Mesothelial cell of epicardium (in vitro differentiated cells): ENCODE data around the gene RPL23. TPM values are rescaled to one million over a fixed set of nuclear protein-coding genes. Genes with fewer than 3 reads are reported as not detected.

ENCODE experiments used
- DNase-seq, 2 experiments: peaks; one replicate each; pipeline ENCODE4 v3.0.0; 2021; ENCODE audit warnings: low spot score in 2 of 2; ENCODE audit not compliant: unreplicated experiment in 2 of 2
- H3K27ac Mint-ChIP-seq: 2 replicates; pipeline ENCODE4 v1.8.0; 2021; ENCODE audit warnings: mixed read lengths
- H3K27me3 Mint-ChIP-seq: 2 replicates; pipeline ENCODE4 v1.8.0; 2021; ENCODE audit warnings: low read depth, mixed read lengths
- H3K36me3 Mint-ChIP-seq: 2 replicates; pipeline ENCODE4 v1.8.0; 2021; ENCODE audit warnings: mixed read lengths
- H3K4me1 Mint-ChIP-seq: 2 replicates; pipeline ENCODE4 v1.8.0; 2021; ENCODE audit warnings: mixed read lengths
- H3K4me3 Mint-ChIP-seq: 2 replicates; pipeline ENCODE4 v1.8.0; 2021; ENCODE audit warnings: mild to moderate bottlenecking, moderate library complexity, mixed read lengths
- H3K9me3 Mint-ChIP-seq: 2 replicates; pipeline ENCODE4 v1.8.0; 2021; ENCODE audit warnings: mixed read lengths
- total RNA-seq: library from RNA; stranded (reverse); gene quantifications from 3 replicates; pipeline ENCODE4 v1.2.1, GENCODE V29; 2021
- TF ChIP-seq, protein P1 (sequence below): fragments of 200-600 bp; sonication (generic); IDR thresholded peaks from one replicate; pipeline ENCODE4 v1.5.0; 2021; ENCODE audit warnings: antibody characterized with exemption; ENCODE audit not compliant: unreplicated experiment

RPL23 gene
- total RNA-seq, 1 donor from 2014 or later: 1,597 TPM

DNA sequence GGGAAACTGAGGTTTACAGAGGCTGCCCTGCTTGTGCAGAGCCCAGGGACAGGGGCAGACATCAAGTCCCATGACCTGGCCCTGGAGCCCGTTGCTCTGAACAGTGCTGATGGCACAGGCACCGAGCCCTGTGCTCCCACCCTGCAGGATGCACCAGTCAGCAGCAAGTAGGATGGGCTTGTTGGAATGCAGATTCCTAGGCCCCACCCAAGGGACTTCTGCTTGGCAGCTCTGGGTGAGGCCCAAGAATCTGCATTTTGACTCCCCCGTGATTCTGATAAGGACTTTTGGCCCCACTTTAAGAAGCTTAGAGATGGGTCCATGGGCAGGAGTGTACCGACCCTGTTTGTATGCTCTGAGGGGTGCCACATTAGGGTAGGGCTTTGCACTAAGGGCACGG is 39.6 kb upstream of the RPL23 start:
- H3K36me3 Mint-ChIP-seq: peaks cover 27% of the 10 kb centered on the region
- TF ChIP-seq, protein P1, sequence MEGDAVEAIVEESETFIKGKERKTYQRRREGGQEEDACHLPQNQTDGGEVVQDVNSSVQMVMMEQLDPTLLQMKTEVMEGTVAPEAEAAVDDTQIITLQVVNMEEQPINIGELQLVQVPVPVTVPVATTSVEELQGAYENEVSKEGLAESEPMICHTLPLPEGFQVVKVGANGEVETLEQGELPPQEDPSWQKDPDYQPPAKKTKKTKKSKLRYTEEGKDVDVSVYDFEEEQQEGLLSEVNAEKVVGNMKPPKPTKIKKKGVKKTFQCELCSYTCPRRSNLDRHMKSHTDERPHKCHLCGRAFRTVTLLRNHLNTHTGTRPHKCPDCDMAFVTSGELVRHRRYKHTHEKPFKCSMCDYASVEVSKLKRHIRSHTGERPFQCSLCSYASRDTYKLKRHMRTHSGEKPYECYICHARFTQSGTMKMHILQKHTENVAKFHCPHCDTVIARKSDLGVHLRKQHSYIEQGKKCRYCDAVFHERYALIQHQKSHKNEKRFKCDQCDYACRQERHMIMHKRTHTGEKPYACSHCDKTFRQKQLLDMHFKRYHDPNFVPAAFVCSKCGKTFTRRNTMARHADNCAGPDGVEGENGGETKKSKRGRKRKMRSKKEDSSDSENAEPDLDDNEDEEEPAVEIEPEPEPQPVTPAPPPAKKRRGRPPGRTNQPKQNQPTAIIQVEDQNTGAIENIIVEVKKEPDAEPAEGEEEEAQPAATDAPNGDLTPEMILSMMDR: no peak
- no peak overlapping the region for H3K4me3 Mint-ChIP-seq
- no peaks in the 10 kb centered on the region for H3K27me3 Mint-ChIP-seq
- no peak for DNase-seq
- no peak overlapping the region for H3K27ac Mint-ChIP-seq
- H3K4me1 Mint-ChIP-seq: no peaks in the 10 kb centered on the region
- no peaks in the 10 kb centered on the region for H3K9me3 Mint-ChIP-seq

GRCh38 chr17:38892620-38893019 is 39.1 kb upstream of the RPL23 start:
- H3K36me3 Mint-ChIP-seq: peaks cover 24% of the 10 kb centered on the region
- H3K27ac Mint-ChIP-seq: no peak overlapping the region
- H3K4me3 Mint-ChIP-seq: no peak overlapping the region
- no peaks in the 10 kb centered on the region for H3K4me1 Mint-ChIP-seq
- TF ChIP-seq, protein P1: no peak
- H3K9me3 Mint-ChIP-seq: no peaks in the 10 kb centered on the region
- no peak for DNase-seq
- no peaks in the 10 kb centered on the region for H3K27me3 Mint-ChIP-seq

- H3K9me3 Mint-ChIP-seq: no peaks in the 10 kb centered on the region
- no peak overlapping the region for H3K4me3 Mint-ChIP-seq
- no peak for DNase-seq
- no peak overlapping the region for H3K27ac Mint-ChIP-seq
- H3K4me1 Mint-ChIP-seq: no peaks in the 10 kb centered on the region
- TF ChIP-seq, protein P1: no peak
- no peaks in the 10 kb centered on the region for H3K27me3 Mint-ChIP-seq
- H3K36me3 Mint-ChIP-seq: peaks cover 24% of the 10 kb centered on the region
Observed at GRCh38 chr17:38892083-38892482, 38.6 kb upstream of the RPL23 start.

DNA sequence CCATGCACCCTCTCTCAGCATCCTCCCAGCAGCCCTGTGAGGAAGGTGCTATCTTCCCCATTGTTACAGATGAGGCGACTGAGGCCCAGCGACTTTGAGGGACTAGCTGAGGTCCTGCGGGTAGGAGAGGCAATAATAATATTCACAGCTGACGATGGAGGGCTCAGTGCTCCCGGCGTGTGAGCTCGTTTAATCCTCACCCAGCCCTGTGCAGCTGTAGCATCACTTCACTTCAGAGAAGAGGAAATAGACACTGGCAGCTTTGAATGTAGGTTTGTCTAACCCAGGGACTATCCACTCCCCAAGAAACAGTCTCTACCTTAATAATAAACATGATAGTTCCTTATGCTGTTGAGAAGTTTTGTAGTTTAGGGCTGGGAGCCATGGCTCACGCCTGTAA is 37.9 kb upstream of the RPL23 start:
- peaks cover 2% of the 10 kb centered on the region for H3K4me1 Mint-ChIP-seq
- TF ChIP-seq, protein P1: no peak
- DNase-seq: no peak
- H3K27ac Mint-ChIP-seq: no peak overlapping the region
- no peaks in the 10 kb centered on the region for H3K27me3 Mint-ChIP-seq
- H3K4me3 Mint-ChIP-seq: no peak overlapping the region
- no peaks in the 10 kb centered on the region for H3K9me3 Mint-ChIP-seq
- peaks cover 24% of the 10 kb centered on the region for H3K36me3 Mint-ChIP-seq

DNA sequence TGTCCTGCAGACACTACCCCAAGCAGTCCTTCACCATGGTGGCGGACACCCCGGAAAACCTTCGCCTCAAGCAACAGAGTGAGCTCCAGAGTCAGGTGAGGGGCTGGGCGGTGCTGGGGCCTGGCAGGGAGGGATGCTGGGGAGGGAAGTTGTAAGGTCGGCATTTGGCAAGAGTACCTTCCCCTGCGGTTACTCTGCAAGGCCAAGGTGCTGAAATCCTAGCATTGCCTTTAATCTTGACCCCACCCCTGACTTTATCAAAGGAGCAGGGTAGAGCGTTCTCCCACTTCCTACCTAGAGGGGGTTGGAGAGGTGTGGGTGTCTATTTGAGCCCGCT is 36.9 kb upstream of the RPL23 start:
- H3K36me3 Mint-ChIP-seq: peaks cover 21% of the 10 kb centered on the region
- no peaks in the 10 kb centered on the region for H3K27me3 Mint-ChIP-seq
- TF ChIP-seq, protein P1: no peak
- H3K9me3 Mint-ChIP-seq: no peaks in the 10 kb centered on the region
- H3K27ac Mint-ChIP-seq: no peak overlapping the region
- peaks cover 12% of the 10 kb centered on the region for H3K4me1 Mint-ChIP-seq
- no peak for DNase-seq
- no peak overlapping the region for H3K4me3 Mint-ChIP-seq

GRCh38 chr17:38889745-38890409 is 36.4 kb upstream of the RPL23 start:
- peaks cover 14% of the 10 kb centered on the region for H3K4me1 Mint-ChIP-seq
- no peak for DNase-seq
- peaks cover 21% of the 10 kb centered on the region for H3K36me3 Mint-ChIP-seq
- H3K9me3 Mint-ChIP-seq: no peaks in the 10 kb centered on the region
- TF ChIP-seq, protein P1: no peak
- H3K4me3 Mint-ChIP-seq: no peak overlapping the region
- H3K27me3 Mint-ChIP-seq: no peaks in the 10 kb centered on the region
- H3K27ac Mint-ChIP-seq: no peak overlapping the region
